Activated CD8-positive, alpha-beta memory T cell treated with anti-CD3 and anti-CD28 coated beads for 1 hour (primary cell): ENCODE data around the gene SMIM41.
"Not testable (repeated sequence)": the region's sequence is repeated elsewhere in the genome, so short reads cannot be mapped to it uniquely, and the experiment has no call there.

Source experiments
- DNase-seq, 2 donors: peaks; one replicate each; pipeline ENCODE4 v3.0.0-alpha.2; 2020; ENCODE audit warnings: low read depth in 1 of 2; ENCODE audit errors: extremely low read depth in 1 of 2

Gene SMIM41

DNA sequence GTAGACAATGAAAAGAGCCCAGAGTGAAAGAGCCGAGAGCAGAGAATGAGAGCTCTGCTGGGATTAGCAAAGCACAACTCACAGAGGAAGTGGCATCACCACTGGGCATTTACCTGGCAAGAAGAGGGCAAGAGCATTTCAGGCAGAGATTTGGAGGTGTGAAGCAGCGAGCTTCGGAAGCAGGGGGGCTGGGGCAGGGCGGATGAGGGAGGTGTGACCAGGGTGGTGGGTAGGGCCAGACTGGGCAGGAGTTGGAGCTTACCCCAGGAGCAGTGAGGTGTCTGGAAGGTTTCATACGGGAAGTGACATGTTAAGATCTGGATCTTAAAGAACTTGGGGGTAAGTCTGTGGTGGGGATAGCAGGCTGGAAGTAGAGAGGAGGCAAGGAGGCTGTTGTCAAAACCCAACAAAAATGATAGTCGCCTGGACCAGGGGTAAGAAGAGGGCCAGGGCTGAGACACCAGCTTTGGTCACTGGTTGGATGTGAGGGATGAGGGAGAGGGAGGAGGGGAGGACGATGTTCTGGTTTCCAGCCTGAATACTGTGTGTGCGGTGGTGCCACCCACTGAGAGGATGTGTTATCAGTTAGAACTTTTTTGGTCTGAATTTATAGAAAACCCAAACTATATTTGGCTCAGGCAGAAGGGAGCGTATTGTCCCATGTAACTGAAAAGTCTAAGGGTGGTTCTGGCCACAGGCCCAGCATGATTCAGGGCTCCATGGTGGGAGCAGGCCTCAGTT is 5.2 kb downstream of the SMIM41 start:
- no peak for DNase-seq

DNA sequence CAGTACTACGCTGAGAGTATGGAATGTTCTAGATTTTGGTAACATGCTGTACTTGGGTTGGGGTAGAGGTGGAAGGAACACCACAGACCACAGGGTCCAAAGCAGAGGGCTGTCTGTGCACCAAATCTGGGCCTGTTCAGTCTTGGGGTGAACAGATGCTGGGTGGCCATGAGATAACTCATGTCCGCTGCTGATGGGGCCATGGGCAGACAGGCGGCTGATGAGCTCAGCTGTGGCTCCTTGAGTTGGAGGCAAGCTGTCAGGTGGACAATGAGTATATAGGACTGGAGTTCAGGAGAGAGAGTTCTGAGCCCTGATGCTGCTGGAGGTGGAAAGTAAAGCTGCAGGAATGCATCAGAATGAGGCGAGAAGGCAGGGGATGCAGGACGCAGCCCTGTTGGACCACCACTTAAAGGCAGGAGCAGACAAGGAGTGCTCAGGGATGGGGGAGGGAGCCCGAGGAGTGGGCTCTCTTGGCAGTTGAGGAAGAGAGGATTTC is 6.2 kb downstream of the SMIM41 start:
- no peak for DNase-seq

DNA sequence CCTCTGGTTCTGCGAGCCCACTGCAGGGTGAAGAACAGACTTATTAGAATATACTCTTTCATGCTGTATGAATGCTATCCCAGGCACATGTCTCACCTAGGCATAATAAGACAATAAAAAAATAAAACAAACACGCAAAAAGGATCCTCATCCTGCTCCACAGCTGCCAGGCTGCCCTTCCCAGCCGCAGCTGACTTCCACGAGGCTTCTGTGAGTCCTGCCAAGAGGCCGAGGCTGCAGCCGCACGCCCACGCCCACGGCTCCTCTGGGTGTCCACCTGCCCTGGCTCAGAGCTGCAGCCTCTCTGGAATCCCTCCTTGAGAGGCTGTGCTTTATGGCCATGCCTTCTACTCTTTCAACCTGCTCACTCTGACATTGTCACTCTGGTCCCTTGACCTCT is 6.9 kb downstream of the SMIM41 start:
- DNase-seq, result no peak

DNA sequence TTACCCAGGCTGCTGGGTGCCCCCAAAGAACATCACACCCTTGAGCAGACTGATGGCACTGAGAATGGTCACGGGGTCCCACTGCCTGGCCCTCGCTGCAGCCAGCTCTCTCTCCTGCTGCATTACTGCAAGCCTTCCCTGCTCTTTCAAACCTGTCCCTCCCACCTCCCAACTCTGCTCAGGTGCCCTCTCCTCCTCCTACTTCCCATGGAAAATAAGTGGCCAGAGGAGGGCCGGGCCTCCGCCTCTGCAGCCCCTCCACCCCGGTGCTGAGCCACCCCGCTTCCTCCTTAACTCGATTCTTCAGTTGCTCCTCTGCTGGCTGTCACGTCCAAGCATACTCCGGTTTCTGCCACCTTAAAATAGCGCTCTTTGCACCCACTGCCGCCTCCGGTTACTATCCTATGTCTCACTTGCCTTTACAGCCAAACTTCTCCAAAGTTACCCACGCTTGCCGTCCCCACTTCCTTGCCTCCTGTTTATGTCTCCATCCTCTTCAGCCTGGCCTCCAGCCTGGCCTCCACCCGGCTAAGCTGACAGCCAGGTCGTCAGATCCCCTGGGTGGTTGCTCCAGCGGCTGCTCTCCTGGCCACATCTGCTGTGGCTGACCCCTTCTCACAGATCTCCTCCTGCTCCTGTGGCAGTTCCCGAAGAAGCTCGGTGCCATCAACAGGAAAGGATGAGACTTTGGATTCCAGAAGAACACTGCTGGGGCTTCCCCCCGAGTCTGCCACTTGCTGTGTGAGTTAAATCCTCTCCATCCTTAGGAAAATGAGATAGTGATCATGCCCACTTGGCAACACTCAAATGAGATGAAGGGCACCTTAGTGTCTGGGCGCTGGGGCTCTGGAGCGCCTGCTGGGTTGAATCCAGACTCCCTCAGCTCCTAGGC is 7.7 kb downstream of the SMIM41 start:
- DNase-seq, result no peak

DNA sequence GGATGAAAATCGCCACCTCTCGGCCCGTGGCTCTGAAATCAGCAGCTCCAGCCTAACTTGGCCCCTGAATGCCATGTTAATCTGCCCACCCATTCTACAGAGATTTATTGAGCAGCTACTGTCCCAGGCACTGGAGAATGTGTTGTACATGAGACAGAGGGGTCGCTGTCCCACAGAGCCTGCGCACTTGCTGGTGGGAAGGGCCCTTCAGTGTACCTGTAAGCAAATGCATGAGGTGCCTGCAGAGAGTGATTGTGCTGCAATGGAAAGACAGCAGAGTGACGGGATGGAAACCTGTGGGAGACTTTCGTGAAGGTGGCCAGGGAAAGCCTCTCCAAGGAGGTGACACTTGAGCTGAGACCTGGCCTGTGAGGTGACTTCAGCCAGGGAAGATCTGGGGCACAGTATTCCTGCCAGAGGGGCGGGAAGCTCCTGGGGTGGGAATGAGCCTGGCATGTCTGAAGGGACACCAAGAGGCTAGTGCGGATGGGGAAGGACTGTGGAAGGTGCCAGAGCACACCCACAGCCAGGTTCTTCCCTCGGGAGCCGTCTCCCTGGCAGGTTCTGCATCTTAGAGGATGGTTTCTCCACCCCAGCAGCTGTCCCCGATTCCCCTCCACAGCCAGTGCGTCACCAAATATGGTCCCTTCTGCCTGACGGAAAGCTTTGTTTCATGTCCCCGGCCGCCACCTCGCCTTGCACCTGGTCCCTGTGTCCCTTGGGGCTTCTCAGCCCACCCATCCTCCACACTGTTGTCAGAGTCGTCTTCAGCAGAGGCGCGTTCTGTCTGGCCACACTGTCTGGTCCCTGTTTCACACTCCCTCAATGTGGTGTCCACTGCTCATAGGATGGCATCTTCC is 8.7 kb downstream of the SMIM41 start:
- no peak for DNase-seq

DNA sequence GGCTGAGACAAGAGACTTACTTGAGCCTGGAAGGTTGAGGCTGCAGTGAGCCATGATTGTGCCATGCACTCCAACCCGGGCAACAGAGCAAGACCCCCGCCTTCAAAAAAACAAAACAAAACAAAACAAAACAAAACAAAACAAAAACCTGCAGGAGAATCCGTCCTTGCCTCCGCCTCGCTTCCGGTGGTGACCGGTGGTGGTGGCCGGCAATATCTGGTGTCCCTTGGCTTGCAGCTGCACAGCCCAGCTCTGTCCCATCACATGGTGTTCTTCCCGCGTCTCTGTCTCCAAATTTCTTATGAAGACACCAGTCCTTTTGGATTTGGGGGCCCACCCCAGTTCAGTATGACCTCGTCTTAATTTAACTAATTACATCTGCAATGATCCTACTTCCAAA is 10.0 kb downstream of the SMIM41 start:
- no peak for DNase-seq

DNA sequence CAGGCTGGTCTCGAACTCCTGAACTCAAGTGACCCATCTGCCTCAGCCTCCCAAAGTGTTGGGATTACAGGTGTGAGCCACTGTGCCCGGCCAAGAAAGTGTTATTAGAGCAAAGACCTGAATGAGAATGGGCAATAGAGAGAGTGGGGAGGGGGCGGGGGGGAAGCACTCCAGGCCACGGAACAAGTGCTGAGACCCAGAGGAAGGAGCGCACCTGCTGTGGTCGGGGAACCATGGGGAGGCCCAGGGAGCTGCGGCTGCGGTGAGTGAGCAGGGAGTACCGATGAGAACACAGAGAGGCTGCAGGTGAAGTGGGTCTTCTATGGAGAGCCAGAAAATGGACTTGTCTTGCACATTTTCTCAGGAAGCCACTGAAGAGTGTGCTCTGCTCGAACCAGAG is 10.8 kb downstream of the SMIM41 start:
- DNase-seq, result no peak

GRCh38 chr12:52091061-52091460 is 11.6 kb downstream of the SMIM41 start:
- no peak for DNase-seq

DNA sequence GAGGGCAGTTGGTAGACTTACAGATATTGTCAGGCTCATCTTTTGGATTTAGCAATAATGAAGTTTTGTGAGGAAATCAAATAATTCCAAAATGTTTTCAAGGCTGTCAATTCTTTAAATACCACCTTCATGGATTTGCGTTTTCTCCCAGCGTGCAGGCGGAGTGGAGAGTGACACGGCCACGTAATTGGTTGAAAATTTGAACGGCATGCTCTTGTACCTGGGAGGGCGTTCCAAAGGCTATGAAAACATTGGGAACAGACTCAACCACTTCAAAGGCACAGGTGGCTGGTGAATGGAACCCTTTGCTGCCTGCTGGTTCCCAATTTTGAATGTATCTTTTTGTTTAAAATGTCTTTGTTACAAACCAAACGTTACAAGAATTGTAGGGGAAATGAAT is 12.4 kb downstream of the SMIM41 start:
- no peak for DNase-seq

- DNase-seq, result no peak
Observed at GRCh38 chr12:52093346-52093745, 13.8 kb downstream of the SMIM41 start.

- no peak for DNase-seq
Observed at GRCh38 chr12:52096332-52097044, 17.0 kb downstream of the SMIM41 start.

GRCh38 chr12:52097045-52097666 is 17.7 kb downstream of the SMIM41 start:
- DNase-seq, result no peak

- DNase-seq, result not testable (repeated sequence)
Observed at GRCh38 chr12:52104431-52105089, 25.1 kb downstream of the SMIM41 start.

DNA sequence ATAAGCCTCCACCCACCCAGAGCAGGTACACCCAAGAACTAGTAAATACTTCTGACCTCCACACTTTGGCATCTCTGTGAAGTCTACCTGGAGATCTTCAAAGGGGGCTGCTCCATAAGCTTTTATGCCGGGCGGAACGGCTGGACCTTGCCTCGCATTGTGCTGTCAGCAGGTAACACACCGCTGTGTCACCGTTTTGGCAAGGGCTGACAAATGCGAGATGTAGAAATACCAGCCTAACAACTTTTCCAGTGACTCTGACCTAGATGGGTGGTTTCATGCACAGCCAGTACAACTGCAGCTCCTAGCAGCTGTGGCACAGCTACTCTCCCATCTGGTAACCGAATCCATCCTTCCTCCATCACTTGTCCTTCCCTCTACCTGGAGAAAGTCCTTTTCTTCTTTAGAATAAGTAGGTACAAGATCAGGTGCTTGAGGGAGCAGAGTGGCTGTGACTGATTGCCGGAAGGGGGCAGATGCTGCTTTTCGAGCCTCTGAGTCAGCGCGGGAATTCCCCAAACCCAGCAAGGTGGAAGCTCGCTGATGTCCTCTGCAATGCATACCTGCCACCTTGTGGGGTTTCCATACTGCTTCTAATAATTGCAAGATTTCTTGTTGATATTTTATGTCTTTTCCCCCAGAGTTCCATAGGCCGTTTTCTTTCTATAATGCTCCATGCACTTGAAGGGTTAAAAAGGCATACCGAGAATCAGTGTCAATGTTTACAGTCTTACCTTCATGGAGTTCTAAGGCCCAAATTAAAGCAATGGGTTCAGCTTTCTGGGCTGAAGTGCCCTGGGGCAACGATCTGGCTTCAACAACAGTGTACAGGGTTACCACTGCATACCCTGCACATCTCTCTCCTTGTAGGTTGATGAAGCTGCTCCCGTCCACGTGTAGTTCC is 37.0 kb downstream of the SMIM41 start:
- peak; percentile 9 to 33 for DNase-seq

- not testable (repeated sequence) for DNase-seq
Observed at GRCh38 chr12:52117806-52118475, 38.4 kb downstream of the SMIM41 start.

GRCh38 chr12:52119398-52120254 is 40.1 kb downstream of the SMIM41 start:
- DNase-seq, result no peak
